HepG2 (cell line): ENCODE results near the gene RNASE8. TPM values are rescaled to one million over a fixed set of nuclear protein-coding genes. Genes with fewer than 3 reads are reported as not detected.

ENCODE experiments used
- ARHGAP35 ChIP-seq: sonication (generic); formaldehyde crosslinking; IDR thresholded peaks from 2 replicates; pipeline ENCODE4 v1.9.0; 2022; ENCODE audit warnings: mild to moderate bottlenecking, inconsistent platforms, moderate library complexity, missing genetic modification reagents, borderline replicate concordance
- ARID3A ChIP-seq: IDR thresholded peaks from 2 replicates; pipeline ENCODE4 v1.6.1; 2012; ENCODE audit warnings: low read depth, low read length, improper control_type of control experiment
- CERS6 ChIP-seq: sonication (generic); formaldehyde crosslinking; IDR thresholded peaks from 2 replicates; pipeline ENCODE4 v1.5.0; 2020; ENCODE audit warnings: missing genetic modification reagents
- DMAP1 ChIP-seq: IDR thresholded peaks from 2 replicates; pipeline ENCODE4 v1.6.1; 2016
- FOXP4 ChIP-seq: sonication (generic); formaldehyde crosslinking; IDR thresholded peaks from 2 replicates; pipeline ENCODE4 v1.4.0; 2020; ENCODE audit warnings: missing genetic modification reagents
- HNRNPLL ChIP-seq: fragments of 200-400 bp; formaldehyde crosslinking; IDR thresholded peaks from 2 replicates; pipeline ENCODE4 v1.6.1; 2017; ENCODE audit warnings: mild to moderate bottlenecking, low read depth, low read length; ENCODE audit not compliant: poor library complexity, severe bottlenecking
- JDP2 ChIP-seq: sonication (generic); formaldehyde crosslinking; IDR thresholded peaks from 2 replicates; pipeline ENCODE4 v1.8.1; 2022; ENCODE audit warnings: missing genetic modification reagents, borderline replicate concordance
- KDM3A ChIP-seq: IDR thresholded peaks from 2 replicates; pipeline ENCODE4 v1.6.1; 2018; ENCODE audit warnings: low read depth, missing compliant biosample characterization
- PAWR ChIP-seq: sonication (generic); formaldehyde crosslinking; IDR thresholded peaks from 2 replicates; pipeline ENCODE4 v1.4.0; 2020; ENCODE audit warnings: missing genetic modification reagents, mild to moderate bottlenecking, borderline replicate concordance
- POLR2G ChIP-seq: fragments of 200-400 bp; formaldehyde crosslinking; IDR thresholded peaks from 2 replicates; pipeline ENCODE4 v1.6.1; 2018; ENCODE audit warnings: mild to moderate bottlenecking, low read depth, low read length, moderate library complexity
- REL ChIP-seq: sonication (generic); formaldehyde crosslinking; conservative IDR thresholded peaks from 2 replicates; pipeline ENCODE4 v1.8.0; 2022; ENCODE audit warnings: mild to moderate bottlenecking, missing genetic modification reagents, moderate library complexity
- ZBTB1 ChIP-seq: sonication (generic); formaldehyde crosslinking; IDR thresholded peaks from 2 replicates; pipeline ENCODE4 v1.4.0; 2020; ENCODE audit warnings: missing genetic modification reagents, borderline replicate concordance
- ZFP90 ChIP-seq: sonication (generic); formaldehyde crosslinking; IDR thresholded peaks from 2 replicates; pipeline ENCODE4 v1.8.0; 2022; ENCODE audit warnings: missing genetic modification reagents, mild to moderate bottlenecking, inconsistent platforms, borderline replicate concordance
- ZNF138 ChIP-seq: sonication (generic); formaldehyde crosslinking; IDR thresholded peaks from 2 replicates; pipeline ENCODE4 v1.5.0; 2020; ENCODE audit warnings: mild to moderate bottlenecking, low read depth, missing genetic modification reagents
- ZNF180 ChIP-seq: sonication (generic); formaldehyde crosslinking; IDR thresholded peaks from 2 replicates; pipeline ENCODE4 v1.4.0; 2020; ENCODE audit warnings: low read depth, missing genetic modification reagents, borderline replicate concordance
- ZNF382 ChIP-seq: sonication (generic); formaldehyde crosslinking; IDR thresholded peaks from 2 replicates; pipeline ENCODE4 v1.5.0; 2020; ENCODE audit warnings: missing genetic modification reagents, mild to moderate bottlenecking, borderline replicate concordance
- ZNF761 ChIP-seq: sonication (generic); formaldehyde crosslinking; conservative IDR thresholded peaks from 2 replicates; pipeline ENCODE4 v1.4.0; 2020; ENCODE audit warnings: mild to moderate bottlenecking, missing genetic modification reagents
- polyA plus RNA-seq, 8 experiments: library from polyadenylated mRNA; depleted of rRNA in 3 of 8; stranded (reverse) in 7 of 8; unstranded in 1 of 8; fragments of >200 nt; fragmentation: Illumina TruSeq in 4 of 8; extraction: Trizol in 4 of 8; gene quantifications; 2 replicates each; pipeline versions ENCODE4 v1.2.1 to v1.2.3, GENCODE V29; 2011 to 2016; ENCODE audit warnings: low read depth in 4 of 8, missing spikeins in 1 of 8, mixed read lengths in 1 of 8; ENCODE audit not compliant: insufficient read depth in 1 of 8
- total RNA-seq, 5 experiments: library from RNA; depleted of rRNA; stranded (reverse); fragments of >200 nt; fragmentation: Illumina TruSeq; extraction: Trizol; gene quantifications; 2 replicates each; pipeline ENCODE4 v1.2.3, GENCODE V29; 2016; ENCODE audit warnings: low read depth in 1 of 5
- TF ChIP-seq, protein P1 (sequence below): sonication (generic); formaldehyde crosslinking; conservative IDR thresholded peaks from 2 replicates; pipeline ENCODE4 v1.4.0; 2020; ENCODE audit warnings: missing genetic modification reagents
- TF ChIP-seq, protein P2 (sequence below): sonication (generic); formaldehyde crosslinking; IDR thresholded peaks from 2 replicates; pipeline ENCODE4 v1.8.1; 2023; ENCODE audit warnings: missing genetic modification reagents, mild to moderate bottlenecking, borderline replicate concordance
- TF ChIP-seq, protein P3 (sequence below): sonication (generic); formaldehyde crosslinking; IDR thresholded peaks from 2 replicates; pipeline ENCODE4 v1.8.0; 2022; ENCODE audit warnings: mild to moderate bottlenecking, missing genetic modification reagents, borderline replicate concordance

Gene RNASE8
- total and polyA plus RNA-seq, 2 of the 13 experiments (the other 11 are each of a cell fraction or from before 2014, with no cell fraction given): not detected

GRCh38 chr14:21070610-21071224 is 13.1 kb downstream of the RNASE8 start (continued):
- TF ChIP-seq CERS6: no peak
- no peak for TF ChIP-seq HNRNPLL
- TF ChIP-seq, protein P1, sequence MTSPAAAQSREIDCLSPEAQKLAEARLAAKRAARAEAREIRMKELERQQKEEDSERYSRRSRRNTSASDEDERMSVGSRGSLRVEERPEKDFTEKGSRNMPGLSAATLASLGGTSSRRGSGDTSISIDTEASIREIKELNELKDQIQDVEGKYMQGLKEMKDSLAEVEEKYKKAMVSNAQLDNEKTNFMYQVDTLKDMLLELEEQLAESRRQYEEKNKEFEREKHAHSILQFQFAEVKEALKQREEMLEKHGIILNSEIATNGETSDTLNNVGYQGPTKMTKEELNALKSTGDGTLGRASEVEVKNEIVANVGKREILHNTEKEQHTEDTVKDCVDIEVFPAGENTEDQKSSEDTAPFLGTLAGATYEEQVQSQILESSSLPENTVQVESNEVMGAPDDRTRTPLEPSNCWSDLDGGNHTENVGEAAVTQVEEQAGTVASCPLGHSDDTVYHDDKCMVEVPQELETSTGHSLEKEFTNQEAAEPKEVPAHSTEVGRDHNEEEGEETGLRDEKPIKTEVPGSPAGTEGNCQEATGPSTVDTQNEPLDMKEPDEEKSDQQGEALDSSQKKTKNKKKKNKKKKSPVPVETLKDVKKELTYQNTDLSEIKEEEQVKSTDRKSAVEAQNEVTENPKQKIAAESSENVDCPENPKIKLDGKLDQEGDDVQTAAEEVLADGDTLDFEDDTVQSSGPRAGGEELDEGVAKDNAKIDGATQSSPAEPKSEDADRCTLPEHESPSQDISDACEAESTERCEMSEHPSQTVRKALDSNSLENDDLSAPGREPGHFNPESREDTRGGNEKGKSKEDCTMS: no peak
- peak; percentile 71 for TF ChIP-seq REL (CRISPR knock-in tag)
- no peak for TF ChIP-seq ARHGAP35 (CRISPR knock-in tag)
- peak; percentile 14; the same call in 1 of the 2 replicates for TF ChIP-seq ZNF761 (CRISPR knock-in tag)
- TF ChIP-seq FOXP4 (CRISPR knock-in tag): no peak; the same call in 1 of the 2 replicates
- TF ChIP-seq DMAP1 (CRISPR knock-in tag): no peak
- no peak for TF ChIP-seq JDP2
- TF ChIP-seq ZNF180 (CRISPR knock-in tag): 0 out of 2 replicates have a peak, but pooled peaks have one; percentile 27
- TF ChIP-seq KDM3A (CRISPR knock-in tag): no peak
- TF ChIP-seq ZNF138 (CRISPR knock-in tag): no peak
- TF ChIP-seq PAWR (CRISPR knock-in tag): no peak
- TF ChIP-seq ZBTB1: no peak
- TF ChIP-seq, protein P2, sequence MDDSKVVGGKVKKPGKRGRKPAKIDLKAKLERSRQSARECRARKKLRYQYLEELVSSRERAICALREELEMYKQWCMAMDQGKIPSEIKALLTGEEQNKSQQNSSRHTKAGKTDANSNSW: 0 out of 2 replicates have a peak, but pooled peaks have one; percentile 1
- TF ChIP-seq, protein P3, sequence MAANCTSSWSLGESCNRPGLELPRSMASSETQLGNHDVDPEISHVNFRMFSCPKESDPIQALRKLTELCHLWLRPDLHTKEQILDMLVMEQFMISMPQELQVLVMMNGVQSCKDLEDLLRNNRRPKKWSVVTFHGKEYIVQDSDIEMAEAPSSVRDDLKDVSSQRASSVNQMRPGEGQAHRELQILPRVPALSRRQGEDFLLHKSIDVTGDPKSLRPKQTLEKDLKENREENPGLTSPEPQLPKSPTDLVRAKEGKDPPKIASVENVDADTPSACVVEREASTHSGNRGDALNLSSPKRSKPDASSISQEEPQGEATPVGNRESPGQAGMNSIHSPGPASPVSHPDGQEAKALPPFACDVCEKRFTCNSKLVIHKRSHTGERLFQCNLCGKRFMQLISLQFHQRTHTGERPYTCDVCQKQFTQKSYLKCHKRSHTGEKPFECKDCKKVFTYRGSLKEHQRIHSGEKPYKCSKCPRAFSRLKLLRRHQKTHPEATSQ (CRISPR knock-in tag): no peak
- no peak for TF ChIP-seq ZNF382 (CRISPR knock-in tag)
- TF ChIP-seq ARID3A: no peak
- peak; percentile 84; the same call in 1 of the 2 replicates for TF ChIP-seq ZFP90 (CRISPR knock-in tag)
- TF ChIP-seq POLR2G: peak; percentile 48; the same call in 1 of the 2 replicates
